Loucy (cell line): ENCODE data around the gene CATSPER1.

Experiments used
- EZH2phosphoT487 ChIP-seq: fragments of 200-600 bp; IDR thresholded peaks from 2 replicates; pipeline ENCODE4 v1.6.1; 2018; ENCODE audit warnings: antibody characterized with exemption, mild to moderate bottlenecking, moderate library complexity, borderline replicate concordance
- TF ChIP-seq, protein P1 (sequence below): fragments of 200-600 bp; sonication (generic); conservative IDR thresholded peaks from 2 replicates; pipeline ENCODE4 v1.5.1; 2014; ENCODE audit warnings: mild to moderate bottlenecking, antibody characterized with exemption, low read length

DNA sequence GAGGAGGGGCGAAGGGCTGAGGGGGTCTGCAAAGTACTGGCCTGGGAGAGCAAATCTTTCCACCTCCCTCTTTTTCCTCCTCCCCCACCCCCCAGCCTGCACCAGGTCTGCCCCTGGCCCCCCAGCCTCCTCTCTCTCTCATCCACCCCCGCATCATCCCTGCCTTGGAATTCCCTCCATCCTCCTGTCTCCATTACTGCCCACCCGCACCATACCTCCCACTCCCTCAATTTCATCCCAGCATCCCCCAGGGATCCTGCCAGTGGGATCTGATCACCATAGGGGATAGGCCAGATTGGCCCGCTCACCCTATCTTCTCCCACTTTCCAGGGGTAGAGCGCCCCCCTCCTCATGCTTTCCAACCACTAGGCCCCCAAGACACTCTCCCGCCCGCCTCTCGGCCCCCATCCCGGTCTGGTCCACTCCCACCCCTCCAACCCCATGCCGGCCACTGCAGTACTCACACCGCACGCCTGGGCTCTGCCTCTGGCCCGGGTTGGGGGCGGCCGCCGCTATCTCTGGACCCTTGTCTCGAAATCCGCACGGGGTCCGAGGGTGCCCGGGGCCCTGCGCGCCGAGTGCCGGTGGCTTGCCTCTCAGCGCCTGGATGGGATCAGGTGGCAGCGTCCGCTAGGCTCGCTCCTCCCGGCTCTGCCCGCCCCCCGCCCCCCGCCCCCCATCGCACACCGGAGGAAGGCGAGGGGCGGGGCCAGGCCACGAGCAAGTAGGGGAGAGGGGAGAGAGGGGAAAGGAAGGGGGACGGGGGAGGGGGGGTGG, 22.5 kb upstream of the CATSPER1 start, which contains the start of gene GAL3ST3:
- TF ChIP-seq, protein P1, sequence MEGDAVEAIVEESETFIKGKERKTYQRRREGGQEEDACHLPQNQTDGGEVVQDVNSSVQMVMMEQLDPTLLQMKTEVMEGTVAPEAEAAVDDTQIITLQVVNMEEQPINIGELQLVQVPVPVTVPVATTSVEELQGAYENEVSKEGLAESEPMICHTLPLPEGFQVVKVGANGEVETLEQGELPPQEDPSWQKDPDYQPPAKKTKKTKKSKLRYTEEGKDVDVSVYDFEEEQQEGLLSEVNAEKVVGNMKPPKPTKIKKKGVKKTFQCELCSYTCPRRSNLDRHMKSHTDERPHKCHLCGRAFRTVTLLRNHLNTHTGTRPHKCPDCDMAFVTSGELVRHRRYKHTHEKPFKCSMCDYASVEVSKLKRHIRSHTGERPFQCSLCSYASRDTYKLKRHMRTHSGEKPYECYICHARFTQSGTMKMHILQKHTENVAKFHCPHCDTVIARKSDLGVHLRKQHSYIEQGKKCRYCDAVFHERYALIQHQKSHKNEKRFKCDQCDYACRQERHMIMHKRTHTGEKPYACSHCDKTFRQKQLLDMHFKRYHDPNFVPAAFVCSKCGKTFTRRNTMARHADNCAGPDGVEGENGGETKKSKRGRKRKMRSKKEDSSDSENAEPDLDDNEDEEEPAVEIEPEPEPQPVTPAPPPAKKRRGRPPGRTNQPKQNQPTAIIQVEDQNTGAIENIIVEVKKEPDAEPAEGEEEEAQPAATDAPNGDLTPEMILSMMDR = no peak
- TF ChIP-seq EZH2phosphoT487 = no peak
